HEK293 (cell line): ENCODE data around the gene TSPAN17.

ENCODE experiments used
- CTCF ChIA-PET: fragments of 350-600 bp; formaldehyde crosslinking; extraction: SDS; loops from one replicate; lab custom pipeline; 2021; ENCODE audit warnings: antibody characterized with exemption; lab: Yijun Ruan, JAX
- POLR2A ChIA-PET: fragments of 300-600 bp; formaldehyde crosslinking; extraction: SDS; loops from one replicate; lab custom pipeline; 2020; ENCODE audit warnings: antibody characterized with exemption, inconsistent platforms; lab: Yijun Ruan, JAX
- H3K27ac ChIP-seq: fragments of 200-500 bp; sonication (Bioruptor generic); 2 replicates; pipeline ENCODE4 v1.5.1; 2014; ENCODE audit warnings: low read depth, low read length, control low read depth, inconsistent platforms; ENCODE audit errors: extremely low read depth
- H3K36me3 ChIP-seq, 2 experiments: fragments of 200-500 bp in 1 of 2; sonication (Bioruptor generic) in 1 of 2; 1 replicate in 1 of 2; 2 replicates in 1 of 2; pipeline ENCODE4 v1.5.1; 2014 to 2017; ENCODE audit warnings: inconsistent platforms in 2 of 2, low read length in 2 of 2; ENCODE audit not compliant: control insufficient read depth in 2 of 2, insufficient read depth in 1 of 2
- H3K4me1 ChIP-seq: fragments of 200-500 bp; sonication (Bioruptor generic); 2 replicates; pipeline ENCODE4 v1.5.1; 2014; ENCODE audit warnings: mild to moderate bottlenecking, low read length, inconsistent platforms; ENCODE audit not compliant: control insufficient read depth, insufficient read depth
- H3K4me3 ChIP-seq: 2 replicates; pipeline ENCODE4 v1.5.1; 2011; ENCODE audit warnings: low read depth, mild to moderate bottlenecking, control low read depth, low read length, moderate library complexity
- H3K9me3 ChIP-seq: fragments of 200-500 bp; sonication (Bioruptor generic); 2 replicates; pipeline ENCODE4 v1.5.1; 2014; ENCODE audit warnings: low read depth, low read length, inconsistent platforms; ENCODE audit not compliant: control insufficient read depth, insufficient read depth
- BCL11B ChIP-seq: fragments of 450-650 bp; formaldehyde crosslinking; IDR thresholded peaks from 2 replicates; pipeline ENCODE4 v1.5.1; 2016; ENCODE audit warnings: low read depth, missing biosample characterization, missing genetic modification characterization
- FEZF1 ChIP-seq: fragments of 450-650 bp; formaldehyde crosslinking; IDR thresholded peaks from 2 replicates; pipeline ENCODE4 v1.5.1; 2016; ENCODE audit warnings: missing biosample characterization, missing genetic modification characterization
- GLI2 ChIP-seq: fragments of 450-650 bp; formaldehyde crosslinking; IDR thresholded peaks from 2 replicates; pipeline ENCODE4; 2017; ENCODE audit warnings: missing biosample characterization, missing genetic modification characterization, low read depth, borderline replicate concordance
- GLIS2 ChIP-seq: fragments of 450-650 bp; formaldehyde crosslinking; IDR thresholded peaks from 2 replicates; pipeline ENCODE4 v1.5.1; 2016; ENCODE audit warnings: missing biosample characterization, missing genetic modification characterization
- KLF16 ChIP-seq: fragments of 450-650 bp; formaldehyde crosslinking; IDR thresholded peaks from 2 replicates; pipeline ENCODE4 v1.5.1; 2017; ENCODE audit warnings: missing biosample characterization, missing genetic modification characterization
- SALL2 ChIP-seq: fragments of 450-650 bp; formaldehyde crosslinking; IDR thresholded peaks from 2 replicates; pipeline ENCODE4 v1.5.0; 2017; ENCODE audit warnings: missing biosample characterization, mild to moderate bottlenecking, missing genetic modification characterization, borderline replicate concordance
- ZBTB1 ChIP-seq: fragments of 450-650 bp; formaldehyde crosslinking; IDR thresholded peaks from 2 replicates; pipeline ENCODE4 v1.5.1; 2016; ENCODE audit warnings: missing biosample characterization, missing genetic modification characterization
- ZBTB48 ChIP-seq: fragments of 450-650 bp; formaldehyde crosslinking; IDR thresholded peaks from 2 replicates; pipeline ENCODE4 v1.5.1; 2016; ENCODE audit warnings: missing biosample characterization, missing genetic modification characterization
- ZEB2 ChIP-seq: fragments of 450-650 bp; formaldehyde crosslinking; IDR thresholded peaks from 2 replicates; pipeline ENCODE4 v1.5.1; 2016; ENCODE audit warnings: missing biosample characterization, missing genetic modification characterization
- ZFHX2 ChIP-seq: fragments of 450-650 bp; formaldehyde crosslinking; conservative IDR thresholded peaks from 2 replicates; pipeline ENCODE4 v1.5.1; 2016; ENCODE audit warnings: missing biosample characterization, missing genetic modification characterization
- ZFP69B ChIP-seq: fragments of 450-650 bp; formaldehyde crosslinking; IDR thresholded peaks from 2 replicates; pipeline ENCODE4 v1.5.1; 2016; ENCODE audit warnings: missing biosample characterization, missing genetic modification characterization
- ZNF121 ChIP-seq: fragments of 450-650 bp; formaldehyde crosslinking; IDR thresholded peaks from 2 replicates; pipeline ENCODE4 v1.5.1; 2016; ENCODE audit warnings: missing biosample characterization, missing genetic modification characterization
- ZNF138 ChIP-seq: fragments of 450-650 bp; formaldehyde crosslinking; IDR thresholded peaks from 2 replicates; pipeline ENCODE4 v1.5.1; 2016; ENCODE audit warnings: missing biosample characterization, missing genetic modification characterization, borderline replicate concordance
- ZNF394 ChIP-seq: fragments of 450-650 bp; formaldehyde crosslinking; IDR thresholded peaks from 2 replicates; pipeline ENCODE4 v1.5.1; 2016; ENCODE audit warnings: missing biosample characterization, missing genetic modification characterization, mild to moderate bottlenecking, moderate library complexity, borderline replicate concordance
- ZNF48 ChIP-seq: fragments of 450-650 bp; formaldehyde crosslinking; IDR thresholded peaks from 2 replicates; pipeline ENCODE4 v1.5.1; 2016; ENCODE audit warnings: missing biosample characterization, missing genetic modification characterization
- ZNF501 ChIP-seq: fragments of 450-650 bp; formaldehyde crosslinking; IDR thresholded peaks from 2 replicates; pipeline ENCODE4 v1.5.1; 2016; ENCODE audit warnings: missing biosample characterization, missing genetic modification characterization
- ZNF510 ChIP-seq: fragments of 450-650 bp; formaldehyde crosslinking; IDR thresholded peaks from 2 replicates; pipeline ENCODE4 v1.5.1; 2018; ENCODE audit warnings: mild to moderate bottlenecking, missing genetic modification characterization, missing biosample characterization; ENCODE audit not compliant: insufficient replicate concordance
- ZNF654 ChIP-seq: fragments of 450-650 bp; formaldehyde crosslinking; IDR thresholded peaks from 2 replicates; pipeline ENCODE4 v1.5.1; 2016; ENCODE audit warnings: low read depth, missing biosample characterization, missing genetic modification characterization
- ZNF660 ChIP-seq: fragments of 450-650 bp; IDR thresholded peaks from 2 replicates; pipeline ENCODE4 v1.5.1; 2018; ENCODE audit warnings: missing biosample characterization, mild to moderate bottlenecking, missing genetic modification characterization
- ZNF777 ChIP-seq: fragments of 450-650 bp; formaldehyde crosslinking; IDR thresholded peaks from 2 replicates; pipeline ENCODE4 v1.5.1; 2017; ENCODE audit warnings: missing biosample characterization, missing genetic modification characterization, borderline replicate concordance
- TF ChIP-seq, protein P1 (sequence below): fragments of 450-650 bp; formaldehyde crosslinking; IDR thresholded peaks from 2 replicates; pipeline ENCODE4 v1.5.1; 2016; ENCODE audit warnings: missing biosample characterization, missing genetic modification characterization
- TF ChIP-seq, protein P2 (sequence below): fragments of 450-650 bp; formaldehyde crosslinking; IDR thresholded peaks from 2 replicates; pipeline ENCODE4 v1.5.1; 2016; ENCODE audit warnings: missing biosample characterization, missing genetic modification characterization
- TF ChIP-seq, protein P3 (sequence below): fragments of 450-650 bp; formaldehyde crosslinking; IDR thresholded peaks from 2 replicates; pipeline ENCODE4 v1.5.1; 2016; ENCODE audit warnings: missing biosample characterization, missing genetic modification characterization
- TF ChIP-seq, protein P4 (sequence below): fragments of 450-650 bp; formaldehyde crosslinking; IDR thresholded peaks from 2 replicates; pipeline ENCODE4 v1.5.1; 2017; ENCODE audit warnings: missing biosample characterization, missing genetic modification characterization
- TF ChIP-seq, protein P5 (sequence below): fragments of 450-650 bp; formaldehyde crosslinking; IDR thresholded peaks from 2 replicates; pipeline ENCODE4 v1.5.1; 2017; ENCODE audit warnings: missing biosample characterization, missing genetic modification characterization
- TF ChIP-seq, protein P6 (sequence below): fragments of 450-650 bp; formaldehyde crosslinking; optimal IDR thresholded peaks from 2 replicates; pipeline ENCODE3; 2016; ENCODE audit warnings: missing biosample characterization, mild to moderate bottlenecking, missing genetic modification characterization

Gene TSPAN17

DNA sequence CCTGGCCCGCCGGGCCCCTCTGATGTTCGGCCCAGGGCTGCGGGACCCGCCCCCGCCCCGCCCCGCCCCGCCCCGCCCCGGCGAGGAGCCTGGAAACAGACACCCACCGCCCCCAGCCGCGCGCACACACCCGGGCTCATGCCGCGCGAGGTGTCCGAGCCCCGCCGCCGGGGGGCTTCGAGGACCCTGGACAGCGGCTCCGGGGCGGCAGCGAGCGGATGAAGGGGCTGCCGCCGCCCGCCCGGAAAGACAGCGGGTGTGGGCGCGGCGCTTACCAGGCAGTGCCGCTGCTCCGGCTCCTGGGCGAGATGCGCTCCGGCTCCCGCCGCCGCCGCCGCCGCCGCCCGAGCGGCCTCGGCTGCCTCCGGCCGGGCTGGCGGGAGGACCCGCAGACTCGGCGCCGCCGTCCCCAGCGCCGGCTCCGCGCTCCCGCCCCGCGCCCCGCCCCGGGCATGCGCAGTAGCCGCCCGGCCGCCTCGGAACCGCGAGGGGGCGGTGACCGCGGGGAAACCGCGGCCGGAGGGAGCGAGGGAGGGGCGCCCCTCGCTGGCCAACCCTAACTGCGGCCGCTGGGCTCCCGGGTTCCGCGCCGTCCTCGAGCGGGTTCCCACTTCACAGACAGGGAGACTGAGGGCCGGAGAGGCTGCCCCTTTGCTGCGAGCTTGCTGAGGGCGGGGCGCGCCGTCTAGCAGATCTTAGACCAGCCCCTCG is 37.4 kb upstream of the TSPAN17 start, which contains the start of gene GPRIN1:
Gene GPRIN1, minus strand, starts transcription at position 433 of the 711 bp plus-strand sequence. CDS start 10,322 bp downstream, outside the sequence.
- Histone ChIP-seq H3K27ac (peak within 1 kb of the TSS; percentile 57; the same call in 1 of the 2 replicates), H3K4me3 (peak within 1 kb of the TSS; percentile 56), H3K9me3 (no peaks in the 10 kb centered on the region), H3K4me1 (peaks cover 6% of the 10 kb centered on the region; the same call in 1 of the 2 replicates), H3K36me3 (no peaks in the 10 kb centered on the region)
- ChIA-PET CTCF (no interaction called here), POLR2A (no interaction called here)
- TF ChIP-seq ZNF48 (tag by site-specific recombination) (no peak), ZNF138 (no peak), FEZF1 (tag by site-specific recombination) (no peak), GLIS2 (peak; percentile 40), ZBTB48 (tag by site-specific recombination) (0 out of 2 replicates have a peak, but pooled peaks have one; percentile 58), ZNF660 (tag by site-specific recombination) (0 out of 2 replicates have a peak, but pooled peaks have one; percentile 9), ZFP69B (tag by site-specific recombination) (0 out of 2 replicates have a peak, but pooled peaks have one; percentile 22), ZNF394 (tag by site-specific recombination) (no peak), SALL2 (no peak), BCL11B (tag by site-specific recombination) (0 out of 2 replicates have a peak, but pooled peaks have one; percentile 19), GLI2 (tag by site-specific recombination) (no peak), ZFHX2 (tag by site-specific recombination) (0 out of 2 replicates have a peak, but pooled peaks have one; percentile 9), ZNF510 (tag by site-specific recombination) (no peak), ZNF121 (tag by site-specific recombination) (no peak), ZBTB1 (tag by site-specific recombination) (no peak), ZNF777 (tag by site-specific recombination) (peak; percentile 81; the same call in 1 of the 2 replicates), ZNF654 (tag by site-specific recombination) (no peak), ZNF501 (tag by site-specific recombination) (no peak), ZEB2 (tag by site-specific recombination) (peak; percentile 82), KLF16 (tag by site-specific recombination) (no peak)
- TF ChIP-seq, protein P1, sequence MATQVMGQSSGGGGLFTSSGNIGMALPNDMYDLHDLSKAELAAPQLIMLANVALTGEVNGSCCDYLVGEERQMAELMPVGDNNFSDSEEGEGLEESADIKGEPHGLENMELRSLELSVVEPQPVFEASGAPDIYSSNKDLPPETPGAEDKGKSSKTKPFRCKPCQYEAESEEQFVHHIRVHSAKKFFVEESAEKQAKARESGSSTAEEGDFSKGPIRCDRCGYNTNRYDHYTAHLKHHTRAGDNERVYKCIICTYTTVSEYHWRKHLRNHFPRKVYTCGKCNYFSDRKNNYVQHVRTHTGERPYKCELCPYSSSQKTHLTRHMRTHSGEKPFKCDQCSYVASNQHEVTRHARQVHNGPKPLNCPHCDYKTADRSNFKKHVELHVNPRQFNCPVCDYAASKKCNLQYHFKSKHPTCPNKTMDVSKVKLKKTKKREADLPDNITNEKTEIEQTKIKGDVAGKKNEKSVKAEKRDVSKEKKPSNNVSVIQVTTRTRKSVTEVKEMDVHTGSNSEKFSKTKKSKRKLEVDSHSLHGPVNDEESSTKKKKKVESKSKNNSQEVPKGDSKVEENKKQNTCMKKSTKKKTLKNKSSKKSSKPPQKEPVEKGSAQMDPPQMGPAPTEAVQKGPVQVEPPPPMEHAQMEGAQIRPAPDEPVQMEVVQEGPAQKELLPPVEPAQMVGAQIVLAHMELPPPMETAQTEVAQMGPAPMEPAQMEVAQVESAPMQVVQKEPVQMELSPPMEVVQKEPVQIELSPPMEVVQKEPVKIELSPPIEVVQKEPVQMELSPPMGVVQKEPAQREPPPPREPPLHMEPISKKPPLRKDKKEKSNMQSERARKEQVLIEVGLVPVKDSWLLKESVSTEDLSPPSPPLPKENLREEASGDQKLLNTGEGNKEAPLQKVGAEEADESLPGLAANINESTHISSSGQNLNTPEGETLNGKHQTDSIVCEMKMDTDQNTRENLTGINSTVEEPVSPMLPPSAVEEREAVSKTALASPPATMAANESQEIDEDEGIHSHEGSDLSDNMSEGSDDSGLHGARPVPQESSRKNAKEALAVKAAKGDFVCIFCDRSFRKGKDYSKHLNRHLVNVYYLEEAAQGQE: peak; percentile 41
- TF ChIP-seq, protein P2, sequence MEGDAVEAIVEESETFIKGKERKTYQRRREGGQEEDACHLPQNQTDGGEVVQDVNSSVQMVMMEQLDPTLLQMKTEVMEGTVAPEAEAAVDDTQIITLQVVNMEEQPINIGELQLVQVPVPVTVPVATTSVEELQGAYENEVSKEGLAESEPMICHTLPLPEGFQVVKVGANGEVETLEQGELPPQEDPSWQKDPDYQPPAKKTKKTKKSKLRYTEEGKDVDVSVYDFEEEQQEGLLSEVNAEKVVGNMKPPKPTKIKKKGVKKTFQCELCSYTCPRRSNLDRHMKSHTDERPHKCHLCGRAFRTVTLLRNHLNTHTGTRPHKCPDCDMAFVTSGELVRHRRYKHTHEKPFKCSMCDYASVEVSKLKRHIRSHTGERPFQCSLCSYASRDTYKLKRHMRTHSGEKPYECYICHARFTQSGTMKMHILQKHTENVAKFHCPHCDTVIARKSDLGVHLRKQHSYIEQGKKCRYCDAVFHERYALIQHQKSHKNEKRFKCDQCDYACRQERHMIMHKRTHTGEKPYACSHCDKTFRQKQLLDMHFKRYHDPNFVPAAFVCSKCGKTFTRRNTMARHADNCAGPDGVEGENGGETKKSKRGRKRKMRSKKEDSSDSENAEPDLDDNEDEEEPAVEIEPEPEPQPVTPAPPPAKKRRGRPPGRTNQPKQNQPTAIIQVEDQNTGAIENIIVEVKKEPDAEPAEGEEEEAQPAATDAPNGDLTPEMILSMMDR (tag by site-specific recombination): peak; percentile 87
- TF ChIP-seq, protein P3, sequence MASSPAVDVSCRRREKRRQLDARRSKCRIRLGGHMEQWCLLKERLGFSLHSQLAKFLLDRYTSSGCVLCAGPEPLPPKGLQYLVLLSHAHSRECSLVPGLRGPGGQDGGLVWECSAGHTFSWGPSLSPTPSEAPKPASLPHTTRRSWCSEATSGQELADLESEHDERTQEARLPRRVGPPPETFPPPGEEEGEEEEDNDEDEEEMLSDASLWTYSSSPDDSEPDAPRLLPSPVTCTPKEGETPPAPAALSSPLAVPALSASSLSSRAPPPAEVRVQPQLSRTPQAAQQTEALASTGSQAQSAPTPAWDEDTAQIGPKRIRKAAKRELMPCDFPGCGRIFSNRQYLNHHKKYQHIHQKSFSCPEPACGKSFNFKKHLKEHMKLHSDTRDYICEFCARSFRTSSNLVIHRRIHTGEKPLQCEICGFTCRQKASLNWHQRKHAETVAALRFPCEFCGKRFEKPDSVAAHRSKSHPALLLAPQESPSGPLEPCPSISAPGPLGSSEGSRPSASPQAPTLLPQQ (tag by site-specific recombination): 0 out of 2 replicates have a peak, but pooled peaks have one; percentile 38
- TF ChIP-seq, protein P4, sequence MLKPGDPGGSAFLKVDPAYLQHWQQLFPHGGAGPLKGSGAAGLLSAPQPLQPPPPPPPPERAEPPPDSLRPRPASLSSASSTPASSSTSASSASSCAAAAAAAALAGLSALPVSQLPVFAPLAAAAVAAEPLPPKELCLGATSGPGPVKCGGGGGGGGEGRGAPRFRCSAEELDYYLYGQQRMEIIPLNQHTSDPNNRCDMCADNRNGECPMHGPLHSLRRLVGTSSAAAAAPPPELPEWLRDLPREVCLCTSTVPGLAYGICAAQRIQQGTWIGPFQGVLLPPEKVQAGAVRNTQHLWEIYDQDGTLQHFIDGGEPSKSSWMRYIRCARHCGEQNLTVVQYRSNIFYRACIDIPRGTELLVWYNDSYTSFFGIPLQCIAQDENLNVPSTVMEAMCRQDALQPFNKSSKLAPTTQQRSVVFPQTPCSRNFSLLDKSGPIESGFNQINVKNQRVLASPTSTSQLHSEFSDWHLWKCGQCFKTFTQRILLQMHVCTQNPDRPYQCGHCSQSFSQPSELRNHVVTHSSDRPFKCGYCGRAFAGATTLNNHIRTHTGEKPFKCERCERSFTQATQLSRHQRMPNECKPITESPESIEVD (tag by site-specific recombination): no peak
- TF ChIP-seq, protein P5, sequence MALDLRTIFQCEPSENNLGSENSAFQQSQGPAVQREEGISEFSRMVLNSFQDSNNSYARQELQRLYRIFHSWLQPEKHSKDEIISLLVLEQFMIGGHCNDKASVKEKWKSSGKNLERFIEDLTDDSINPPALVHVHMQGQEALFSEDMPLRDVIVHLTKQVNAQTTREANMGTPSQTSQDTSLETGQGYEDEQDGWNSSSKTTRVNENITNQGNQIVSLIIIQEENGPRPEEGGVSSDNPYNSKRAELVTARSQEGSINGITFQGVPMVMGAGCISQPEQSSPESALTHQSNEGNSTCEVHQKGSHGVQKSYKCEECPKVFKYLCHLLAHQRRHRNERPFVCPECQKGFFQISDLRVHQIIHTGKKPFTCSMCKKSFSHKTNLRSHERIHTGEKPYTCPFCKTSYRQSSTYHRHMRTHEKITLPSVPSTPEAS (tag by site-specific recombination): 0 out of 2 replicates have a peak, but pooled peaks have one; percentile 14
- TF ChIP-seq, protein P6, sequence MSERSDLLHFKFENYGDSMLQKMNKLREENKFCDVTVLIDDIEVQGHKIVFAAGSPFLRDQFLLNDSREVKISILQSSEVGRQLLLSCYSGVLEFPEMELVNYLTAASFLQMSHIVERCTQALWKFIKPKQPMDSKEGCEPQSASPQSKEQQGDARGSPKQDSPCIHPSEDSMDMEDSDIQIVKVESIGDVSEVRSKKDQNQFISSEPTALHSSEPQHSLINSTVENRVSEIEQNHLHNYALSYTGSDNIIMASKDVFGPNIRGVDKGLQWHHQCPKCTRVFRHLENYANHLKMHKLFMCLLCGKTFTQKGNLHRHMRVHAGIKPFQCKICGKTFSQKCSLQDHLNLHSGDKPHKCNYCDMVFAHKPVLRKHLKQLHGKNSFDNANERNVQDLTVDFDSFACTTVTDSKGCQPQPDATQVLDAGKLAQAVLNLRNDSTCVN (tag by site-specific recombination): peak; percentile 67
